HEK293 (cell line): ENCODE data around the gene OR4E2.

Experiments
- CTCF ChIA-PET: fragments of 350-600 bp; formaldehyde crosslinking; extraction: SDS; loops from one replicate; lab custom pipeline; 2021; ENCODE audit warnings: antibody characterized with exemption; lab: Yijun Ruan, JAX
- POLR2A ChIA-PET: fragments of 300-600 bp; formaldehyde crosslinking; extraction: SDS; loops from one replicate; lab custom pipeline; 2020; ENCODE audit warnings: antibody characterized with exemption, inconsistent platforms; lab: Yijun Ruan, JAX
- H3K27ac ChIP-seq: fragments of 200-500 bp; sonication (Bioruptor generic); 2 replicates; pipeline ENCODE4 v1.5.1; 2014; ENCODE audit warnings: low read depth, low read length, control low read depth, inconsistent platforms; ENCODE audit errors: extremely low read depth
- H3K36me3 ChIP-seq, 2 experiments: fragments of 200-500 bp in 1 of 2; sonication (Bioruptor generic) in 1 of 2; 1 replicate in 1 of 2; 2 replicates in 1 of 2; pipeline ENCODE4 v1.5.1; 2014 to 2017; ENCODE audit warnings: inconsistent platforms in 2 of 2, low read length in 2 of 2; ENCODE audit not compliant: control insufficient read depth in 2 of 2, insufficient read depth in 1 of 2
- H3K4me1 ChIP-seq: fragments of 200-500 bp; sonication (Bioruptor generic); 2 replicates; pipeline ENCODE4 v1.5.1; 2014; ENCODE audit warnings: mild to moderate bottlenecking, low read length, inconsistent platforms; ENCODE audit not compliant: control insufficient read depth, insufficient read depth
- H3K4me3 ChIP-seq: 2 replicates; pipeline ENCODE4 v1.5.1; 2011; ENCODE audit warnings: low read depth, mild to moderate bottlenecking, control low read depth, low read length, moderate library complexity
- H3K9me3 ChIP-seq: fragments of 200-500 bp; sonication (Bioruptor generic); 2 replicates; pipeline ENCODE4 v1.5.1; 2014; ENCODE audit warnings: low read depth, low read length, inconsistent platforms; ENCODE audit not compliant: control insufficient read depth, insufficient read depth
- BCL11B ChIP-seq: fragments of 450-650 bp; formaldehyde crosslinking; IDR thresholded peaks from 2 replicates; pipeline ENCODE4 v1.5.1; 2016; ENCODE audit warnings: low read depth, missing biosample characterization, missing genetic modification characterization
- PATZ1 ChIP-seq: fragments of 450-650 bp; formaldehyde crosslinking; IDR thresholded peaks from 2 replicates; pipeline ENCODE4 v1.5.1; 2016; ENCODE audit warnings: missing biosample characterization, missing genetic modification characterization
- PRDM6 ChIP-seq: fragments of 450-650 bp; formaldehyde crosslinking; IDR thresholded peaks from 2 replicates; pipeline ENCODE4 v1.5.1; 2017; ENCODE audit warnings: missing biosample characterization, missing genetic modification characterization
- TRIM28 ChIP-seq: IDR thresholded peaks from 2 replicates; pipeline ENCODE4 v1.6.1; 2011; ENCODE audit warnings: low read length, control low read depth, borderline replicate concordance
- ZNF121 ChIP-seq: fragments of 450-650 bp; formaldehyde crosslinking; IDR thresholded peaks from 2 replicates; pipeline ENCODE4 v1.5.1; 2016; ENCODE audit warnings: missing biosample characterization, missing genetic modification characterization
- ZNF148 ChIP-seq: fragments of 450-650 bp; formaldehyde crosslinking; IDR thresholded peaks from 2 replicates; pipeline ENCODE4 v1.5.0; 2017; ENCODE audit warnings: missing biosample characterization, missing genetic modification characterization, borderline replicate concordance
- ZNF155 ChIP-seq: fragments of 450-650 bp; formaldehyde crosslinking; IDR thresholded peaks from 2 replicates; pipeline ENCODE4 v1.5.1; 2016; ENCODE audit warnings: missing biosample characterization, missing genetic modification characterization
- ZNF169 ChIP-seq: fragments of 450-650 bp; formaldehyde crosslinking; IDR thresholded peaks from 2 replicates; pipeline ENCODE4 v1.5.1; 2016; ENCODE audit warnings: missing biosample characterization, missing genetic modification characterization
- ZNF2 ChIP-seq: fragments of 450-650 bp; formaldehyde crosslinking; IDR thresholded peaks from 2 replicates; pipeline ENCODE4 v1.5.1; 2016; ENCODE audit warnings: missing biosample characterization, missing genetic modification characterization
- ZNF214 ChIP-seq: fragments of 450-650 bp; formaldehyde crosslinking; IDR thresholded peaks from 2 replicates; pipeline ENCODE4 v1.5.1; 2017; ENCODE audit warnings: missing biosample characterization, mild to moderate bottlenecking, missing genetic modification characterization, borderline replicate concordance
- ZNF239 ChIP-seq: fragments of 450-650 bp; formaldehyde crosslinking; IDR thresholded peaks from 2 replicates; pipeline ENCODE4 v1.5.1; 2016; ENCODE audit warnings: missing biosample characterization, missing genetic modification characterization
- ZNF24 ChIP-seq: fragments of 450-650 bp; formaldehyde crosslinking; IDR thresholded peaks from 2 replicates; pipeline ENCODE4 v1.5.1; 2016; ENCODE audit warnings: missing biosample characterization, missing genetic modification characterization
- ZNF26 ChIP-seq: fragments of 450-650 bp; formaldehyde crosslinking; IDR thresholded peaks from 2 replicates; pipeline ENCODE4 v1.5.1; 2016; ENCODE audit warnings: missing biosample characterization, missing genetic modification characterization
- ZNF354C ChIP-seq: fragments of 450-650 bp; formaldehyde crosslinking; IDR thresholded peaks from 2 replicates; pipeline ENCODE4 v1.5.1; 2016; ENCODE audit warnings: missing biosample characterization, missing genetic modification characterization, low read depth, borderline replicate concordance
- ZNF449 ChIP-seq: fragments of 450-650 bp; formaldehyde crosslinking; IDR thresholded peaks from 2 replicates; pipeline ENCODE4 v1.5.1; 2017; ENCODE audit warnings: missing biosample characterization, mild to moderate bottlenecking, missing genetic modification characterization, moderate library complexity
- ZNF48 ChIP-seq: fragments of 450-650 bp; formaldehyde crosslinking; IDR thresholded peaks from 2 replicates; pipeline ENCODE4 v1.5.1; 2016; ENCODE audit warnings: missing biosample characterization, missing genetic modification characterization
- ZNF530 ChIP-seq: fragments of 450-650 bp; formaldehyde crosslinking; IDR thresholded peaks from 2 replicates; pipeline ENCODE4 v1.5.1; 2016; ENCODE audit warnings: low read depth, missing biosample characterization, missing genetic modification characterization
- ZNF596 ChIP-seq: fragments of 450-650 bp; IDR thresholded peaks from 2 replicates; pipeline ENCODE4 v1.5.0; 2018; ENCODE audit warnings: missing biosample characterization, mild to moderate bottlenecking, missing genetic modification characterization, moderate library complexity
- ZNF692 ChIP-seq: fragments of 450-650 bp; formaldehyde crosslinking; IDR thresholded peaks from 2 replicates; pipeline ENCODE4 v1.5.1; 2016; ENCODE audit warnings: missing biosample characterization, missing genetic modification characterization
- ZNF76 ChIP-seq: fragments of 450-650 bp; formaldehyde crosslinking; IDR thresholded peaks from 2 replicates; pipeline ENCODE4; 2016; ENCODE audit warnings: low read depth, missing biosample characterization, missing genetic modification characterization, borderline replicate concordance
- ZNF776 ChIP-seq: fragments of 450-650 bp; formaldehyde crosslinking; IDR thresholded peaks from 2 replicates; pipeline ENCODE4 v1.5.0; 2017; ENCODE audit warnings: missing biosample characterization, missing genetic modification characterization, borderline replicate concordance
- ZSCAN16 ChIP-seq: fragments of 450-650 bp; formaldehyde crosslinking; IDR thresholded peaks from 2 replicates; pipeline ENCODE4 v1.5.1; 2016; ENCODE audit warnings: missing biosample characterization, missing genetic modification characterization
- ZSCAN5A ChIP-seq: fragments of 450-650 bp; formaldehyde crosslinking; IDR thresholded peaks from 2 replicates; pipeline ENCODE4 v1.5.1; 2016; ENCODE audit warnings: missing biosample characterization, missing genetic modification characterization

The OR4E2 gene

GRCh38 chr14:21686468-21686867, 32.8 kb downstream of the OR4E2 start:
- no peaks in the 10 kb centered on the region for H3K9me3 ChIP-seq
- TF ChIP-seq ZNF76 (tag by site-specific recombination) (no peak), ZNF24 (tag by site-specific recombination) (no peak), ZSCAN5A (tag by site-specific recombination) (no peak), ZNF121 (no peak), ZNF449 (tag by site-specific recombination) (no peak), ZNF48 (tag by site-specific recombination) (no peak), ZNF692 (tag by site-specific recombination) (no peak), ZNF155 (no peak)
- H3K4me1 ChIP-seq = no peaks in the 10 kb centered on the region
- H3K4me3 ChIP-seq = no peak overlapping the region
- H3K27ac ChIP-seq = no peak overlapping the region
- POLR2A ChIA-PET = no interaction called here
- no peaks in the 10 kb centered on the region for H3K36me3 ChIP-seq
- CTCF ChIA-PET = interaction anchor here (0.7 kb wide), 1 partner anchor 8 kb away, joined by 3 read pairs; no protein-coding TSS in a partner anchor

- peaks cover 6% of the 10 kb centered on the region for H3K4me1 ChIP-seq
- no peaks in the 10 kb centered on the region for H3K9me3 ChIP-seq
- no peak overlapping the region for H3K27ac ChIP-seq
- POLR2A ChIA-PET = no interaction called here
- H3K4me3 ChIP-seq = no peak overlapping the region
- no peaks in the 10 kb centered on the region for H3K36me3 ChIP-seq
- CTCF ChIA-PET = interaction anchor here (0.5 to 2.0 kb wide), 5 partner anchors 8 to 54 kb away, joined by 3 to 6 read pairs (median 3); no protein-coding TSS in a partner anchor
- TF ChIP-seq ZNF2 (tag by site-specific recombination) = no peak
- TF ChIP-seq TRIM28 = peak; percentile 79; the same call in 1 of the 2 replicates
- no peak for TF ChIP-seq ZNF148 (tag by site-specific recombination)
- TF ChIP-seq PRDM6 (tag by site-specific recombination) = peak; percentile 94
- no peak for TF ChIP-seq ZNF214 (tag by site-specific recombination)
- TF ChIP-seq BCL11B = peak; percentile 70; the same call in 1 of the 2 replicates
- no peak for TF ChIP-seq ZNF24 (tag by site-specific recombination)
- TF ChIP-seq ZNF26 (tag by site-specific recombination) = no peak
- TF ChIP-seq ZNF596 (tag by site-specific recombination) = no peak
- no peak for TF ChIP-seq ZNF776 (tag by site-specific recombination)
- no peak for TF ChIP-seq ZNF530 (tag by site-specific recombination)
- no peak for TF ChIP-seq ZNF239 (tag by site-specific recombination)
- no peak for TF ChIP-seq ZNF354C
- TF ChIP-seq ZNF169 = no peak
- no peak for TF ChIP-seq ZSCAN16
- TF ChIP-seq PATZ1 (tag by site-specific recombination) = no peak
Observed at GRCh38 chr14:21694425-21694824, 40.8 kb downstream of the OR4E2 start.
